Measurements from ENCODE around the gene SET. TPM values are rescaled to one million over a fixed set of nuclear protein-coding genes. Genes with fewer than 3 reads are reported as not detected.

Gene SET
- total RNA-seq, 1 experiment from 2014 or later: 1,129 TPM

DNA sequence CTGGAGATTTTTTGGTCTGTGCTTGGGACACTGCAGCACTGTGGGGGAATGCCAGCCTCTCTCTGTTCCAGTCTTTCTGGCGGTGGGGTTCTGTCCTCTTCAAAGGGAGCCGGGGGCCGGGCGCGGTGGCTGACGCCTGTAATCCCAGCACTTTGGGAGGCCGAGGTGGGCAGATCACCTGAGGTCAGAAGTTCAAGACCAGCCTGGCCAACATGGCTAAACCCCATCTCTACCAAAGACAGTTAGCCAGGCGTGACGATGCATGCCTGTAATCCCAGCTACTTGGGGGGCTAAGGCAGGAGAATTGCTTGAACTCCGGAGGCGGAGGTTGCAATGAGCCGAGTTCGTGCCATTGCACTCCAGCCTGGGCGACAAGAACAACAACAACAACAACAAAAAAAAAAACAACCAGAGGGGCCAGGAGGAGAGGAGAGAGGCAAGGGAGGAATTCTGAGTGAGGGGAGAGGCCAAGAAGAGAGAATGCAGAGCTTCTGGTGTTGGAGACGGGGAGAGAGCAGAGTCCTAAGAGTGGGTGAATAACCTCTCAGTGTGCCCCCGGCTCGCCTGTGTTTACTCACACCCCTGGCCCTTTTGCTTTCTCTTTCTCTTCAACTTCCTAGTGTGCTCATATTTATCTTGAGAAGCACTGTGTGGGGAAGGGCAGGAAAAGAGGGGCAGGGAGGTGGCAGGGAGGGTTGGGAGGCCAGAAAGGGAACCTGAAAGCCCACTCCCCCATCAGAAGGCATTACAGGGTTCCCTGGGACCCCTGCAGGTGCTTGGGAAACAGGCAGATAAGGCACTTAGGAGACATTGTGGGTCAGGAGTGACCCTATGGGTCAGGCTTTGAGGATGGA is 3.2 kb upstream of the SET start:
- peak overlapping the region; percentile 96 for H3K4me3 Mint-ChIP-seq
- H3K36me3 Mint-ChIP-seq: peaks cover 31% of the 10 kb centered on the region
- ChIA-PET CTCF (interaction anchor here (3.4 kb wide), 1 partner anchor 50 kb away, joined by 19 read pairs; no protein-coding TSS in a partner anchor), POLR2A (interaction anchor here (1.7 kb wide), 1 partner anchor 13 kb away, joined by 6 read pairs; no protein-coding TSS in a partner anchor)
- H3K27me3 Mint-ChIP-seq (ENCODE audit: low read depth): no peaks in the 10 kb centered on the region; the same call in 1 of the 2 replicates
- H3K4me1 Mint-ChIP-seq: peaks cover 44% of the 10 kb centered on the region
- ATAC-seq (no peak), DNase-seq (ENCODE audit: low spot score) (no peak)
- H3K9me3 Mint-ChIP-seq: peaks cover 8% of the 10 kb centered on the region
- TF ChIP-seq NR2C2 (CRISPR knock-in tag; IDR thresholded peaks at IDR 0.05): no peak
- TF ChIP-seq, protein P1, sequence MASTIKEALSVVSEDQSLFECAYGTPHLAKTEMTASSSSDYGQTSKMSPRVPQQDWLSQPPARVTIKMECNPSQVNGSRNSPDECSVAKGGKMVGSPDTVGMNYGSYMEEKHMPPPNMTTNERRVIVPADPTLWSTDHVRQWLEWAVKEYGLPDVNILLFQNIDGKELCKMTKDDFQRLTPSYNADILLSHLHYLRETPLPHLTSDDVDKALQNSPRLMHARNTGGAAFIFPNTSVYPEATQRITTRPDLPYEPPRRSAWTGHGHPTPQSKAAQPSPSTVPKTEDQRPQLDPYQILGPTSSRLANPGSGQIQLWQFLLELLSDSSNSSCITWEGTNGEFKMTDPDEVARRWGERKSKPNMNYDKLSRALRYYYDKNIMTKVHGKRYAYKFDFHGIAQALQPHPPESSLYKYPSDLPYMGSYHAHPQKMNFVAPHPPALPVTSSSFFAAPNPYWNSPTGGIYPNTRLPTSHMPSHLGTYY (CRISPR knock-in tag; IDR thresholded peaks at IDR 0.05): no peak
- TF ChIP-seq, protein P2, sequence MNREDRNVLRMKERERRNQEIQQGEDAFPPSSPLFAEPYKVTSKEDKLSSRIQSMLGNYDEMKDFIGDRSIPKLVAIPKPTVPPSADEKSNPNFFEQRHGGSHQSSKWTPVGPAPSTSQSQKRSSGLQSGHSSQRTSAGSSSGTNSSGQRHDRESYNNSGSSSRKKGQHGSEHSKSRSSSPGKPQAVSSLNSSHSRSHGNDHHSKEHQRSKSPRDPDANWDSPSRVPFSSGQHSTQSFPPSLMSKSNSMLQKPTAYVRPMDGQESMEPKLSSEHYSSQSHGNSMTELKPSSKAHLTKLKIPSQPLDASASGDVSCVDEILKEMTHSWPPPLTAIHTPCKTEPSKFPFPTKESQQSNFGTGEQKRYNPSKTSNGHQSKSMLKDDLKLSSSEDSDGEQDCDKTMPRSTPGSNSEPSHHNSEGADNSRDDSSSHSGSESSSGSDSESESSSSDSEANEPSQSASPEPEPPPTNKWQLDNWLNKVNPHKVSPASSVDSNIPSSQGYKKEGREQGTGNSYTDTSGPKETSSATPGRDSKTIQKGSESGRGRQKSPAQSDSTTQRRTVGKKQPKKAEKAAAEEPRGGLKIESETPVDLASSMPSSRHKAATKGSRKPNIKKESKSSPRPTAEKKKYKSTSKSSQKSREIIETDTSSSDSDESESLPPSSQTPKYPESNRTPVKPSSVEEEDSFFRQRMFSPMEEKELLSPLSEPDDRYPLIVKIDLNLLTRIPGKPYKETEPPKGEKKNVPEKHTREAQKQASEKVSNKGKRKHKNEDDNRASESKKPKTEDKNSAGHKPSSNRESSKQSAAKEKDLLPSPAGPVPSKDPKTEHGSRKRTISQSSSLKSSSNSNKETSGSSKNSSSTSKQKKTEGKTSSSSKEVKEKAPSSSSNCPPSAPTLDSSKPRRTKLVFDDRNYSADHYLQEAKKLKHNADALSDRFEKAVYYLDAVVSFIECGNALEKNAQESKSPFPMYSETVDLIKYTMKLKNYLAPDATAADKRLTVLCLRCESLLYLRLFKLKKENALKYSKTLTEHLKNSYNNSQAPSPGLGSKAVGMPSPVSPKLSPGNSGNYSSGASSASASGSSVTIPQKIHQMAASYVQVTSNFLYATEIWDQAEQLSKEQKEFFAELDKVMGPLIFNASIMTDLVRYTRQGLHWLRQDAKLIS (CRISPR knock-in tag; IDR thresholded peaks at IDR 0.05; ENCODE audit: borderline replicate concordance): no peak
- no peak for TF ChIP-seq RORB (CRISPR knock-in tag; IDR thresholded peaks at IDR 0.05)
- no peak for TF ChIP-seq ESRRA (CRISPR knock-in tag; IDR thresholded peaks at IDR 0.05; ENCODE audit: borderline replicate concordance)
- no peak for TF ChIP-seq EMX1 (CRISPR knock-in tag; IDR thresholded peaks at IDR 0.05)
- TF ChIP-seq, protein P3, sequence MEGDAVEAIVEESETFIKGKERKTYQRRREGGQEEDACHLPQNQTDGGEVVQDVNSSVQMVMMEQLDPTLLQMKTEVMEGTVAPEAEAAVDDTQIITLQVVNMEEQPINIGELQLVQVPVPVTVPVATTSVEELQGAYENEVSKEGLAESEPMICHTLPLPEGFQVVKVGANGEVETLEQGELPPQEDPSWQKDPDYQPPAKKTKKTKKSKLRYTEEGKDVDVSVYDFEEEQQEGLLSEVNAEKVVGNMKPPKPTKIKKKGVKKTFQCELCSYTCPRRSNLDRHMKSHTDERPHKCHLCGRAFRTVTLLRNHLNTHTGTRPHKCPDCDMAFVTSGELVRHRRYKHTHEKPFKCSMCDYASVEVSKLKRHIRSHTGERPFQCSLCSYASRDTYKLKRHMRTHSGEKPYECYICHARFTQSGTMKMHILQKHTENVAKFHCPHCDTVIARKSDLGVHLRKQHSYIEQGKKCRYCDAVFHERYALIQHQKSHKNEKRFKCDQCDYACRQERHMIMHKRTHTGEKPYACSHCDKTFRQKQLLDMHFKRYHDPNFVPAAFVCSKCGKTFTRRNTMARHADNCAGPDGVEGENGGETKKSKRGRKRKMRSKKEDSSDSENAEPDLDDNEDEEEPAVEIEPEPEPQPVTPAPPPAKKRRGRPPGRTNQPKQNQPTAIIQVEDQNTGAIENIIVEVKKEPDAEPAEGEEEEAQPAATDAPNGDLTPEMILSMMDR (IDR thresholded peaks at IDR 0.05): no peak
- TF ChIP-seq ZNF232 (CRISPR knock-in tag; IDR thresholded peaks at IDR 0.05): no peak
- TF ChIP-seq IRF2 (CRISPR knock-in tag; IDR thresholded peaks at IDR 0.05; ENCODE audit: borderline replicate concordance, low read depth): no peak
- no peak for TF ChIP-seq ELF4 (CRISPR knock-in tag; IDR thresholded peaks at IDR 0.05; ENCODE audit: low read depth)
- no peak for TF ChIP-seq NFYB (CRISPR knock-in tag; conservative IDR thresholded peaks at IDR 0.05; ENCODE audit: low read depth)
- TF ChIP-seq, protein P4, sequence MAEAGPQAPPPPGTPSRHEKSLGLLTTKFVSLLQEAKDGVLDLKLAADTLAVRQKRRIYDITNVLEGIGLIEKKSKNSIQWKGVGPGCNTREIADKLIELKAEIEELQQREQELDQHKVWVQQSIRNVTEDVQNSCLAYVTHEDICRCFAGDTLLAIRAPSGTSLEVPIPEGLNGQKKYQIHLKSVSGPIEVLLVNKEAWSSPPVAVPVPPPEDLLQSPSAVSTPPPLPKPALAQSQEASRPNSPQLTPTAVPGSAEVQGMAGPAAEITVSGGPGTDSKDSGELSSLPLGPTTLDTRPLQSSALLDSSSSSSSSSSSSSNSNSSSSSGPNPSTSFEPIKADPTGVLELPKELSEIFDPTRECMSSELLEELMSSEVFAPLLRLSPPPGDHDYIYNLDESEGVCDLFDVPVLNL (CRISPR knock-in tag; IDR thresholded peaks at IDR 0.05; ENCODE audit: borderline replicate concordance, low read depth): no peak
- TF ChIP-seq, protein P5, sequence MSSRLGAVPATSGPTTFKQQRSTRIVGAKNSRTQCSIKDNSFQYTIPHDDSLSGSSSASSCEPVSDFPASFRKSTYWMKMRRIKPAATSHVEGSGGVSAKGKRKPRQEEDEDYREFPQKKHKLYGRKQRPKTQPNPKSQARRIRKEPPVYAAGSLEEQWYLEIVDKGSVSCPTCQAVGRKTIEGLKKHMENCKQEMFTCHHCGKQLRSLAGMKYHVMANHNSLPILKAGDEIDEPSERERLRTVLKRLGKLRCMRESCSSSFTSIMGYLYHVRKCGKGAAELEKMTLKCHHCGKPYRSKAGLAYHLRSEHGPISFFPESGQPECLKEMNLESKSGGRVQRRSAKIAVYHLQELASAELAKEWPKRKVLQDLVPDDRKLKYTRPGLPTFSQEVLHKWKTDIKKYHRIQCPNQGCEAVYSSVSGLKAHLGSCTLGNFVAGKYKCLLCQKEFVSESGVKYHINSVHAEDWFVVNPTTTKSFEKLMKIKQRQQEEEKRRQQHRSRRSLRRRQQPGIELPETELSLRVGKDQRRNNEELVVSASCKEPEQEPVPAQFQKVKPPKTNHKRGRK (CRISPR knock-in tag; IDR thresholded peaks at IDR 0.05; ENCODE audit: borderline replicate concordance): no peak
- TF ChIP-seq, protein P6, sequence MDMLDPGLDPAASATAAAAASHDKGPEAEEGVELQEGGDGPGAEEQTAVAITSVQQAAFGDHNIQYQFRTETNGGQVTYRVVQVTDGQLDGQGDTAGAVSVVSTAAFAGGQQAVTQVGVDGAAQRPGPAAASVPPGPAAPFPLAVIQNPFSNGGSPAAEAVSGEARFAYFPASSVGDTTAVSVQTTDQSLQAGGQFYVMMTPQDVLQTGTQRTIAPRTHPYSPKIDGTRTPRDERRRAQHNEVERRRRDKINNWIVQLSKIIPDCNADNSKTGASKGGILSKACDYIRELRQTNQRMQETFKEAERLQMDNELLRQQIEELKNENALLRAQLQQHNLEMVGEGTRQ (CRISPR knock-in tag; IDR thresholded peaks at IDR 0.05): no peak
- H3K27ac Mint-ChIP-seq: peak overlapping the region; percentile 97
